Panc1 (cell line): ENCODE measurements around the gene WDR70. TPM values are rescaled to one million over a fixed set of nuclear protein-coding genes. Genes with fewer than 3 reads are reported as not detected.

Source experiments
- ATAC-seq: fragments of 200-7000 bp; cut with Tn5 transposase; 2 replicates; pipeline ENCODE4 v1.9.1; 2020; ENCODE audit warnings: mild to moderate bottlenecking, moderate library complexity
- BruUV-seq: library from RNA; stranded (reverse); fragments of 400-500 nt; replicated peaks from 2 replicates; lab custom pipeline; 2021; lab: Mats Ljungman, UMichigan
- CTCF ChIA-PET: fragments of 300-600 bp; sonication (Branson Sonifier 250); formaldehyde crosslinking; loops from one replicate; lab custom pipeline; 2022; ENCODE audit warnings: antibody characterized with exemption; lab: Charles Lee
- POLR2A ChIA-PET: fragments of 300-600 bp; sonication (Branson Sonifier 250); formaldehyde crosslinking; loops from one replicate; lab custom pipeline; 2022; ENCODE audit warnings: antibody characterized with exemption; lab: Charles Lee
- DNase-seq: peaks from one replicate; pipeline ENCODE4 v3.0.0-alpha.2; 2010; ENCODE audit warnings: low read depth, low spot score
- H3K27ac ChIP-seq: 2 replicates; pipeline ENCODE4 v1.5.1; 2011; ENCODE audit warnings: mild to moderate bottlenecking, low read length, inconsistent platforms
- H3K27me3 ChIP-seq: fragments of 200-500 bp; sonication (Bioruptor generic); 2 replicates; pipeline ENCODE4 v1.6.0; 2014; ENCODE audit warnings: low read length, inconsistent platforms; ENCODE audit not compliant: control insufficient read depth, insufficient read depth
- H3K36me3 ChIP-seq: fragments of 200-500 bp; sonication (Bioruptor generic); 2 replicates; pipeline ENCODE4 v1.5.1; 2014; ENCODE audit warnings: inconsistent platforms, mild to moderate bottlenecking, low read length, moderate library complexity; ENCODE audit not compliant: control insufficient read depth, insufficient read depth
- H3K4me1 ChIP-seq: 2 replicates; pipeline ENCODE4 v1.5.1; 2011; ENCODE audit warnings: inconsistent platforms, mild to moderate bottlenecking, low read length, moderate library complexity; ENCODE audit not compliant: control insufficient read depth, insufficient read depth
- H3K4me3 ChIP-seq, 2 experiments: 2 replicates each; pipeline ENCODE4 v1.5.1; 2011 to 2012; ENCODE audit warnings: low read depth in 2 of 2, low read length in 2 of 2, mild to moderate bottlenecking in 2 of 2, inconsistent platforms in 1 of 2, moderate library complexity in 1 of 2
- H3K9me3 ChIP-seq: fragments of 200-500 bp; sonication (Bioruptor generic); 2 replicates; pipeline ENCODE4 v1.5.1; 2014; ENCODE audit warnings: low read depth, mild to moderate bottlenecking, inconsistent platforms, low read length, moderate library complexity; ENCODE audit not compliant: control insufficient read depth, insufficient read depth
- POLR2AphosphoS5 ChIP-seq: IDR thresholded peaks from 2 replicates; pipeline ENCODE4 v1.6.1; 2012; ENCODE audit warnings: mild to moderate bottlenecking, low read depth, low read length, moderate library complexity
- REST ChIP-seq, 2 experiments: IDR thresholded peaks; 2 replicates each; pipeline ENCODE4 v1.6.1; 2011 to 2012; ENCODE audit warnings: low read depth in 2 of 2, control low read depth in 1 of 2, low read length in 1 of 2, mild to moderate bottlenecking in 1 of 2, moderate library complexity in 1 of 2; ENCODE audit not compliant: insufficient read depth in 1 of 2
- SIN3A ChIP-seq: IDR thresholded peaks from 2 replicates; pipeline ENCODE4 v1.6.1; 2012; ENCODE audit warnings: low read depth, mild to moderate bottlenecking, low read length, moderate library complexity, borderline replicate concordance; ENCODE audit not compliant: insufficient read depth
- TCF7L2 ChIP-seq: IDR thresholded peaks from 2 replicates; pipeline ENCODE4 v1.6.1; 2011; ENCODE audit warnings: mild to moderate bottlenecking, low read depth, low read length, inconsistent platforms
- in situ Hi-C: cut with HindIII; loops from 2 replicates; pipeline ENCODE4 v1.10.0; 2016; ENCODE audit warnings: low sequenced_read_pairs, low pct_unique_long_range_greater_than_20kb
- intact Hi-C: fragments of 100-400 bp; cut with micrococcal nuclease; formaldehyde crosslinking; loops from one replicate; pipeline ENCODE4 v1.10.0; 2022; ENCODE audit not compliant: unreplicated experiment
- total RNA-seq: library from RNA; stranded (reverse); gene quantifications from one replicate; pipeline ENCODE4 v1.2.1, GENCODE V29; 2021; ENCODE audit not compliant: unreplicated experiment
- TF ChIP-seq, protein P1 (sequence below): fragments of 450-650 bp; IDR thresholded peaks from 2 replicates; pipeline ENCODE4 v1.5.1; 2017; ENCODE audit warnings: mild to moderate bottlenecking

WDR70 gene
- total RNA-seq, 1 experiment from 2014 or later, result 29.5 TPM

- Histone ChIP-seq H3K4me3 (peak overlapping the region; percentile 86 to 100), H3K36me3 (no peaks in the 10 kb centered on the region; the same call in 1 of the 2 replicates), H3K4me1 (peaks cover 12% of the 10 kb centered on the region; the same call in 1 of the 2 replicates), H3K27me3 (no peaks in the 10 kb centered on the region), H3K27ac (peak overlapping the region; percentile 94), H3K9me3 (no peaks in the 10 kb centered on the region)
- ChIA-PET POLR2A (interaction anchor here (0.6 to 1.2 kb wide), 4 partner anchors 9 to 345 kb away, joined by 3 to 9 read pairs (median 6); partner anchors contain the start of gene WDR70), CTCF (interaction anchor here (0.9 to 1.1 kb wide), 2 partner anchors 9 to 42 kb away, joined by 3 to 5 read pairs; partner anchors contain the start of gene WDR70)
- intact Hi-C loops (no loop called here), in situ Hi-C loops (no loop called here)
- TF ChIP-seq SIN3A (no peak), REST (IDR thresholded peaks at IDR 0.05; ENCODE audit: insufficient read depth in 1 of 2, low read depth in 2 of 2, low read length in 1 of 2) (no peak), TCF7L2 (no peak), POLR2AphosphoS5 (no peak)
- TF ChIP-seq, protein P1, sequence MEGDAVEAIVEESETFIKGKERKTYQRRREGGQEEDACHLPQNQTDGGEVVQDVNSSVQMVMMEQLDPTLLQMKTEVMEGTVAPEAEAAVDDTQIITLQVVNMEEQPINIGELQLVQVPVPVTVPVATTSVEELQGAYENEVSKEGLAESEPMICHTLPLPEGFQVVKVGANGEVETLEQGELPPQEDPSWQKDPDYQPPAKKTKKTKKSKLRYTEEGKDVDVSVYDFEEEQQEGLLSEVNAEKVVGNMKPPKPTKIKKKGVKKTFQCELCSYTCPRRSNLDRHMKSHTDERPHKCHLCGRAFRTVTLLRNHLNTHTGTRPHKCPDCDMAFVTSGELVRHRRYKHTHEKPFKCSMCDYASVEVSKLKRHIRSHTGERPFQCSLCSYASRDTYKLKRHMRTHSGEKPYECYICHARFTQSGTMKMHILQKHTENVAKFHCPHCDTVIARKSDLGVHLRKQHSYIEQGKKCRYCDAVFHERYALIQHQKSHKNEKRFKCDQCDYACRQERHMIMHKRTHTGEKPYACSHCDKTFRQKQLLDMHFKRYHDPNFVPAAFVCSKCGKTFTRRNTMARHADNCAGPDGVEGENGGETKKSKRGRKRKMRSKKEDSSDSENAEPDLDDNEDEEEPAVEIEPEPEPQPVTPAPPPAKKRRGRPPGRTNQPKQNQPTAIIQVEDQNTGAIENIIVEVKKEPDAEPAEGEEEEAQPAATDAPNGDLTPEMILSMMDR, result no peak
- BruUV-seq, result no TSS peak
- DNase-seq (no peak), ATAC-seq (peak; percentile 74)
Measured at GRCh38 chr5:37370550-37370863, 8.6 kb upstream of the WDR70 start.

DNA sequence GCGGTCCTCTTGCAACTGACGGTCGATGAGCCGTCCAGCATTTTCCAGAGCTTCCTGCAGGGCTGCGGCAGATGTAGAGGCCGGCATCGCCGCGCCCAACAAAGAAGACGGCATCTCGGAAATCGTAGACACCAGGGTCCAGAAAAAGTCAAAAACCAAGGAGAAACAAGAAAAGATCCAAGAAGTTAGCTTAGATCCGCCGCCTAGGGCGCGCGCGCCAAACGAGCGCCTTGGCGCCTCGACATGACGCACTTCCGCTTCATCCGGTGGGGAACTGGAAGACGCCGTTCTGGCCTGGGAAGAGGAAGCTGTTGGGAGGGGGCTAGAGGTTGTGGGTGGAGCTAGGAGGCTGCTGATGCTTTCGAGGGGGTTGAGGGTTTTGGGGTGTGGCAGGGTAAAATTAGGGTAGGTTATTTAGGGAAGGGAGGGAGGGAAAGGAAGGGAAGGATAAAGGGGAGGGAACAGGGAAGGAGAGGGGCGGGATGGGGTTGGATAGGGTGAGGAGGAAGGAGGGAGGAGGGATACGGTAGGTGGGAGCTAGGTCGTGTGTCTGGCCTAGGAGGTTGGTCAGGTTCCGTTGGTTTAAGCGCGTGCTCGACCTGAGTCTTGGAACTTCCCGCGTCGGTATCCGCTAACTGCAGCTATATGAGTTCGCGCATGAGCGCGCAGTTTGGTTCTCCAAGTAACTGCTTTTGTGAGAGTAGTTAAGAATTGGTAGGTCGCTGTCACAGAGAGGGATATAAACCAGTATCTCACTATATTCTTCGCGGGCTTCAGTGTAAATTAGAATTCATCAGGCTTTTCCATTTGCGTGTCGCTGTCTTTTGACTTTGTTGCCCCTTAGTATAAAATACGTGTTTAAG, 8.0 kb upstream of the WDR70 start, which contains the start of gene NUP155:
TSS of gene NUP155 (minus strand) at position 243 of the 863 bp plus-strand sequence. CDS start at position 114, 129 bp downstream.
- ChIA-PET POLR2A (interaction anchor here (0.6 to 1.2 kb wide), 7 partner anchors 8 to 345 kb away, joined by 3 to 9 read pairs (median 4); partner anchors contain the start of gene WDR70), CTCF (interaction anchor here (0.9 to 1.1 kb wide), 2 partner anchors 8 to 42 kb away, joined by 3 to 5 read pairs; partner anchors contain the start of gene WDR70)
- Histone ChIP-seq H3K27ac (peak within 1 kb of the TSS; percentile 95), H3K9me3 (no peaks in the 10 kb centered on the region), H3K4me3 (peak within 1 kb of the TSS; percentile 86 to 100), H3K36me3 (no peaks in the 10 kb centered on the region; the same call in 1 of the 2 replicates), H3K4me1 (peaks cover 12% of the 10 kb centered on the region; the same call in 1 of the 2 replicates), H3K27me3 (no peaks in the 10 kb centered on the region)
- in situ Hi-C loops (no loop called here), intact Hi-C loops (no loop called here)
- TSS peak; percentile 99 for BruUV-seq
- peak; percentile 98 for DNase-seq
- peak; percentile 97 for ATAC-seq
- TF ChIP-seq POLR2AphosphoS5, result peak; percentile 95
- TF ChIP-seq REST (IDR thresholded peaks at IDR 0.05; ENCODE audit: insufficient read depth in 1 of 2, low read depth in 2 of 2, low read length in 1 of 2), result no peak
- peak; percentile 57; the same call in 1 of the 2 replicates for TF ChIP-seq SIN3A
- peak; percentile 98 for TF ChIP-seq TCF7L2
